Esophagus muscularis mucosa (tissue), 4 donors: ENCODE measurements around the gene TBC1D24.

Experiments
- CTCF ChIP-seq, 3 experiments: fragments of 200-600 bp in 2 of 3; fragments of 450-650 bp in 1 of 3; sonication (generic) in 2 of 3; IDR thresholded peaks; one replicate each; pipeline ENCODE4 v1.5.1; 2017 to 2019; ENCODE audit warnings: antibody characterized with exemption in 3 of 3, mild to moderate bottlenecking in 2 of 3, moderate library complexity in 1 of 3
- EP300 ChIP-seq: sonication (generic); formaldehyde crosslinking; IDR thresholded peaks from one replicate; pipeline ENCODE4 v1.6.1; 2017; ENCODE audit warnings: antibody characterized with exemption
- POLR2A ChIP-seq: fragments of 450-650 bp; IDR thresholded peaks from one replicate; pipeline ENCODE4 v1.6.1; 2017; ENCODE audit warnings: antibody characterized with exemption, moderate library complexity, mild to moderate bottlenecking, low read depth

DNA sequence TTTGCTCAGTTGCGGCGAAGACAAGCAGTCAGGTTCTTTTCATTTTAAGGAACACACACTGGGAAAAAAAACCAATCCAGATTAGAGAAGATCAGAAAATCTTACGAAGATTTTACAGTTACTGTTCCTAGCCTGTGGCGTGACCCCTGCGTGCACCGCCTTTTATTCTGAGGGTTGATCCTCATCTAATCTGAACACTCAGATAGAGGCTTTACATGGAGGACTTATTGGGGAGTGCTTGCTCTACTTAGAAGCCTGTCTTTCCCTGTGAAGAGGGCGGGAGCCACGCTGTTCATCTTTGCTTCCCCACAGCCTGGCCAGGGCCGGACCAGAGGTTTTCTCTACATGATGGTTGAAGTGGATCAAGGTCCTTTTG lies 1.4 kb downstream of the TBC1D24 start:
- TF ChIP-seq CTCF (IDR thresholded peaks at IDR 0.05), result no peak
- no peak for TF ChIP-seq POLR2A
- no peak for TF ChIP-seq EP300
